Neural progenitor cell (in vitro differentiated cells): ENCODE measurements around the gene ASRGL1. TPM values are rescaled to one million over a fixed set of nuclear protein-coding genes. Genes with fewer than 3 reads are reported as not detected.

Experiments
- DNase-seq: peaks from one replicate; pipeline ENCODE4 v3.0.0-alpha.2; 2016; ENCODE audit warnings: low spot score
- H2AFZ ChIP-seq: fragments of 200-600 bp; sonication (generic); replicated peaks from 2 replicates; pipeline ENCODE4 v1.6.1; 2016; ENCODE audit warnings: antibody characterized with exemption
- H3F3A ChIP-seq: fragments of 200-600 bp; sonication (generic); 2 replicates; pipeline ENCODE4 v1.6.1; 2016; ENCODE audit warnings: antibody characterized with exemption, low read depth
- H3K27ac ChIP-seq: fragments of 200-600 bp; sonication (generic); 2 replicates; pipeline ENCODE4 v1.5.1; 2016; ENCODE audit warnings: mild to moderate bottlenecking
- H3K27me3 ChIP-seq: fragments of 200-600 bp; sonication (generic); 2 replicates; pipeline ENCODE4 v1.6.1; 2016; ENCODE audit warnings: mild to moderate bottlenecking, moderate library complexity
- H3K36me3 ChIP-seq: fragments of 200-600 bp; sonication (generic); 2 replicates; pipeline ENCODE4 v1.5.1; 2016
- H3K4me1 ChIP-seq: fragments of 200-600 bp; sonication (generic); 2 replicates; pipeline ENCODE4 v1.6.1; 2016; ENCODE audit warnings: mixed run types
- H3K4me2 ChIP-seq: fragments of 200-600 bp; sonication (generic); 2 replicates; pipeline ENCODE4 v1.6.1; 2016
- H3K4me3 ChIP-seq: fragments of 200-600 bp; sonication (generic); 2 replicates; pipeline ENCODE4 v1.5.1; 2016
- H3K79me2 ChIP-seq: fragments of 200-600 bp; sonication (generic); 2 replicates; pipeline ENCODE4 v1.6.1; 2016; ENCODE audit warnings: low read depth
- H3K9ac ChIP-seq: fragments of 200-600 bp; sonication (generic); 2 replicates; pipeline ENCODE4 v1.6.1; 2016
- H3K9me3 ChIP-seq: fragments of 200-600 bp; sonication (generic); 2 replicates; pipeline ENCODE4 v1.5.1; 2016; ENCODE audit warnings: low read depth
- H4K20me1 ChIP-seq: fragments of 200-600 bp; sonication (generic); 2 replicates; pipeline ENCODE4 v1.6.1; 2016; ENCODE audit warnings: low read depth
- H3K27ac Mint-ChIP-seq: 3 replicates; pipeline ENCODE4 v1.8.0; 2021; ENCODE audit warnings: mixed read lengths
- H3K27me3 Mint-ChIP-seq: 2 replicates; pipeline ENCODE4 v1.8.0; 2022; ENCODE audit warnings: low read depth, mild to moderate bottlenecking, inconsistent platforms, moderate library complexity, mixed read lengths; ENCODE audit not compliant: insufficient read depth
- H3K36me3 Mint-ChIP-seq: 3 replicates; pipeline ENCODE4 v1.8.0; 2021; ENCODE audit warnings: mixed read lengths
- H3K4me1 Mint-ChIP-seq: 3 replicates; pipeline ENCODE4 v1.8.0; 2021; ENCODE audit warnings: mixed read lengths
- H3K4me3 Mint-ChIP-seq: 3 replicates; pipeline ENCODE4 v1.8.0; 2021; ENCODE audit warnings: mild to moderate bottlenecking, moderate library complexity, mixed read lengths
- H3K9me3 Mint-ChIP-seq: 3 replicates; pipeline ENCODE4 v1.8.0; 2020; ENCODE audit warnings: mixed read lengths
- EZH2 ChIP-seq: fragments of 200-600 bp; sonication (generic); IDR thresholded peaks from 2 replicates; pipeline ENCODE4 v1.6.1; 2017; ENCODE audit warnings: antibody characterized with exemption, mild to moderate bottlenecking, moderate library complexity
- EZH2phosphoT487 ChIP-seq: fragments of 200-600 bp; sonication (generic); IDR thresholded peaks from 2 replicates; pipeline ENCODE4 v1.6.1; 2017; ENCODE audit warnings: antibody characterized with exemption
- total RNA-seq: library from RNA; depleted of rRNA; stranded (reverse); fragments of >200 nt; gene quantifications from 2 replicates; pipeline ENCODE4 v1.2.3, GENCODE V29; 2015; ENCODE audit warnings: low replicate concordance
- TF ChIP-seq, protein P1 (sequence below): fragments of 200-600 bp; sonication (generic); IDR thresholded peaks from 2 replicates; pipeline ENCODE4 v1.5.1; 2017; ENCODE audit warnings: antibody characterized with exemption, mild to moderate bottlenecking

ASRGL1 gene
- total RNA-seq, 1 donor from 2014 or later, result 56.8 TPM

- no peaks in the 10 kb centered on the region for H3K36me3 Mint-ChIP-seq
- H3K4me3 ChIP-seq, result no peak overlapping the region
- H3K9me3 Mint-ChIP-seq, result peaks cover 2% of the 10 kb centered on the region
- no peaks in the 10 kb centered on the region for H3K27me3 ChIP-seq
- no peak for TF ChIP-seq EZH2
- H3K79me2 ChIP-seq, result no peaks in the 10 kb centered on the region
- peaks cover 7% of the 10 kb centered on the region for H3K27me3 Mint-ChIP-seq
- no peak overlapping the region for H3K9ac ChIP-seq
- no peaks in the 10 kb centered on the region for H4K20me1 ChIP-seq
- H3K27ac ChIP-seq, result no peak overlapping the region
- no peaks in the 10 kb centered on the region for H3K36me3 ChIP-seq
- no peak for DNase-seq
- H2AFZ ChIP-seq, result no peak overlapping the region
- H3F3A ChIP-seq, result no peaks in the 10 kb centered on the region
- H3K9me3 ChIP-seq, result no peaks in the 10 kb centered on the region
- no peak overlapping the region for H3K4me2 ChIP-seq
- H3K4me1 Mint-ChIP-seq, result no peaks in the 10 kb centered on the region
- H3K4me1 ChIP-seq, result no peaks in the 10 kb centered on the region
- H3K4me3 Mint-ChIP-seq, result no peak overlapping the region
- H3K27ac Mint-ChIP-seq, result no peak overlapping the region
Observed at GRCh38 chr11:62306227-62306626, 31.0 kb upstream of the ASRGL1 start.

- H3K4me2 ChIP-seq, result no peak overlapping the region
- H4K20me1 ChIP-seq, result no peaks in the 10 kb centered on the region
- Mint-ChIP-seq H3K27ac (no peak overlapping the region), H3K4me3 (no peak overlapping the region), H3K27me3 (peaks cover 11% of the 10 kb centered on the region), H3K4me1 (no peaks in the 10 kb centered on the region), H3K9me3 (peaks cover 2% of the 10 kb centered on the region), H3K36me3 (no peaks in the 10 kb centered on the region)
- no peak overlapping the region for H3K9ac ChIP-seq
- H3F3A ChIP-seq, result no peaks in the 10 kb centered on the region
- no peaks in the 10 kb centered on the region for H3K27me3 ChIP-seq
- no peak overlapping the region for H3K27ac ChIP-seq
- no peaks in the 10 kb centered on the region for H3K9me3 ChIP-seq
- H3K4me1 ChIP-seq, result no peaks in the 10 kb centered on the region
- H3K4me3 ChIP-seq, result no peak overlapping the region
- TF ChIP-seq EZH2phosphoT487, result no peak
- TF ChIP-seq, protein P1, sequence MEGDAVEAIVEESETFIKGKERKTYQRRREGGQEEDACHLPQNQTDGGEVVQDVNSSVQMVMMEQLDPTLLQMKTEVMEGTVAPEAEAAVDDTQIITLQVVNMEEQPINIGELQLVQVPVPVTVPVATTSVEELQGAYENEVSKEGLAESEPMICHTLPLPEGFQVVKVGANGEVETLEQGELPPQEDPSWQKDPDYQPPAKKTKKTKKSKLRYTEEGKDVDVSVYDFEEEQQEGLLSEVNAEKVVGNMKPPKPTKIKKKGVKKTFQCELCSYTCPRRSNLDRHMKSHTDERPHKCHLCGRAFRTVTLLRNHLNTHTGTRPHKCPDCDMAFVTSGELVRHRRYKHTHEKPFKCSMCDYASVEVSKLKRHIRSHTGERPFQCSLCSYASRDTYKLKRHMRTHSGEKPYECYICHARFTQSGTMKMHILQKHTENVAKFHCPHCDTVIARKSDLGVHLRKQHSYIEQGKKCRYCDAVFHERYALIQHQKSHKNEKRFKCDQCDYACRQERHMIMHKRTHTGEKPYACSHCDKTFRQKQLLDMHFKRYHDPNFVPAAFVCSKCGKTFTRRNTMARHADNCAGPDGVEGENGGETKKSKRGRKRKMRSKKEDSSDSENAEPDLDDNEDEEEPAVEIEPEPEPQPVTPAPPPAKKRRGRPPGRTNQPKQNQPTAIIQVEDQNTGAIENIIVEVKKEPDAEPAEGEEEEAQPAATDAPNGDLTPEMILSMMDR, result no peak
- no peaks in the 10 kb centered on the region for H3K79me2 ChIP-seq
- no peaks in the 10 kb centered on the region for H3K36me3 ChIP-seq
- H2AFZ ChIP-seq, result no peak overlapping the region
- no peak for DNase-seq
Observed at GRCh38 chr11:62307950-62308349, 29.3 kb upstream of the ASRGL1 start.

GRCh38 chr11:62309991-62310390 lies 27.3 kb upstream of the ASRGL1 start:
- Histone ChIP-seq H3K9ac (no peak overlapping the region), H3F3A (no peaks in the 10 kb centered on the region), H4K20me1 (no peaks in the 10 kb centered on the region), H3K36me3 (no peaks in the 10 kb centered on the region), H3K4me3 (no peak overlapping the region), H3K4me1 (no peaks in the 10 kb centered on the region), H3K9me3 (no peaks in the 10 kb centered on the region), H2AFZ (no peak overlapping the region), H3K27ac (no peak overlapping the region), H3K27me3 (no peaks in the 10 kb centered on the region), H3K79me2 (no peaks in the 10 kb centered on the region), H3K4me2 (no peak overlapping the region)
- peaks cover 19% of the 10 kb centered on the region for H3K27me3 Mint-ChIP-seq
- no peaks in the 10 kb centered on the region for H3K4me1 Mint-ChIP-seq
- H3K9me3 Mint-ChIP-seq, result peaks cover 2% of the 10 kb centered on the region
- DNase-seq, result no peak
- H3K36me3 Mint-ChIP-seq, result no peaks in the 10 kb centered on the region
- H3K27ac Mint-ChIP-seq, result no peak overlapping the region
- TF ChIP-seq EZH2phosphoT487 (no peak), EZH2 (no peak)
- TF ChIP-seq, protein P1, result no peak
- no peak overlapping the region for H3K4me3 Mint-ChIP-seq

DNA sequence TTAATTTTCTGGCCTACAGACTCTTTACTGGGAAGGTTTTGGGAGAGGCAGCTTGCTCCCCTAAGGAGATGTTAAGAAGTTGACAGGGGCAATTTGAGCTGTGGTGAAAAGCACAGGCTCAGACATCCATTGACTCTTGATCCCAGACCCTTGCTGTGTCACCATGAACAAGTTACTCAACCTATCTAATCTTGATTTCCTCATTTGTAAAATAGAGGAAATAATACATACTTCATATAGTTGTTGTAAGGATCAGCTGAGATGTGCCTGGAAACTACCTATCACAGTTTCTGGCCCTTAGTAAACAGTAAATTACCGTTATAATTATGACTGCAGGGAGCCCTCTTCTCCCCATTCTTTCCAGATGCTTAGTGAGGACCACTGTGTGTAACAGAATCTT lies 21.8 kb upstream of the ASRGL1 start:
- Mint-ChIP-seq H3K36me3 (no peaks in the 10 kb centered on the region), H3K4me3 (no peak overlapping the region), H3K27me3 (peaks cover 26% of the 10 kb centered on the region), H3K9me3 (no peaks in the 10 kb centered on the region), H3K27ac (no peak overlapping the region), H3K4me1 (no peaks in the 10 kb centered on the region)
- Histone ChIP-seq H3K27me3 (no peaks in the 10 kb centered on the region), H3K4me1 (no peaks in the 10 kb centered on the region), H3K27ac (no peak overlapping the region), H3K9me3 (no peaks in the 10 kb centered on the region), H3F3A (no peaks in the 10 kb centered on the region), H3K4me2 (no peak overlapping the region), H3K79me2 (no peaks in the 10 kb centered on the region), H2AFZ (no peak overlapping the region), H4K20me1 (no peaks in the 10 kb centered on the region), H3K36me3 (no peaks in the 10 kb centered on the region), H3K9ac (no peak overlapping the region), H3K4me3 (no peak overlapping the region)
- no peak for DNase-seq
- no peak for TF ChIP-seq EZH2
- TF ChIP-seq, protein P1, result no peak
- no peak for TF ChIP-seq EZH2phosphoT487
